HG02623 (cell line): ENCODE results near the gene GPATCH4.

Experiments used
- ATAC-seq: cut with Tn5 transposase; IDR thresholded peaks from one replicate; pipeline ENCODE4 v1.9.1; 2021; ENCODE audit warnings: moderate library complexity; ENCODE audit not compliant: unreplicated experiment

The GPATCH4 gene

GRCh38 chr1:156551066-156551643 lies 50.1 kb downstream of the GPATCH4 start:
- ATAC-seq: no peak

- no peak for ATAC-seq
Observed at GRCh38 chr1:156550346-156550745, 50.9 kb downstream of the GPATCH4 start.

DNA sequence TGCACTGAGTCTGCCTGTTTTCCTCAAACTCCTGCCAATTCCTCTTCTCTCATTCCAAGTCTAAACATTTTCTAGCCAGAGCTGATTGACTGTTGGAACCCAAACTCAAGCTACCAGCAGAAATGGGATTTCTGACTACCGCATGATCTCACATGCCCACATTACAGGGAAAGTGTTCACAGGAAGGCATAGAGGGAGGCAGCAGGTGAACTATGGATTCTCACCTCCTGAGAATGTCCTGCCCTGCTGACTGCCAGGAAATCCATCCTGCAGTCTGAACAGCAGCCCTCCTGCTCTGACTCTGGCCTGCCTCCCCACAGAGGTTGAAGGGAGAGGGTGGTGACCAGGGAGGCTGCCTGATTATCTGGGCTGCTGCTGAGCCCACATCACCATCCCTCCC lies 51.4 kb downstream of the GPATCH4 start:
- ATAC-seq: no peak

- no peak for ATAC-seq
Observed at GRCh38 chr1:156549390-156549789, 51.9 kb downstream of the GPATCH4 start.

GRCh38 chr1:156547982-156548381 lies 53.3 kb downstream of the GPATCH4 start:
- no peak for ATAC-seq

- no peak for ATAC-seq
Observed at GRCh38 chr1:156547434-156547833, 53.8 kb downstream of the GPATCH4 start.

GRCh38 chr1:156546267-156546666 lies 55.0 kb downstream of the GPATCH4 start:
- no peak for ATAC-seq

GRCh38 chr1:156544592-156545102 lies 56.6 kb downstream of the GPATCH4 start:
- ATAC-seq: no peak
